H1 (cell line): ENCODE measurements around the gene TRNAU1AP. TPM values are rescaled to one million over a fixed set of nuclear protein-coding genes. Genes with fewer than 3 reads are reported as not detected.

Source experiments
- CTCF ChIA-PET: fragments of 300-600 bp; sonication (Branson Sonifier 250); formaldehyde crosslinking; loops from one replicate; lab custom pipeline; 2021; ENCODE audit not compliant: partially characterized antibody; lab: Charles Lee
- POLR2A ChIA-PET: fragments of 300-600 bp; sonication (Branson Sonifier 250); formaldehyde crosslinking; loops from one replicate; lab custom pipeline; 2021; ENCODE audit warnings: inconsistent platforms; ENCODE audit not compliant: partially characterized antibody; lab: Charles Lee
- DNase-seq, 2 experiments: peaks; one replicate each; pipeline versions ENCODE4 v3.0.0 to v3.0.0-alpha.2; 2010 to 2022; ENCODE audit warnings: low spot score in 2 of 2, low read depth in 1 of 2, mixed read lengths in 1 of 2
- FAIRE-seq: peaks from 2 replicates; lab custom pipeline; 2011; peaks lifted over from hg19 to GRCh38; lab: Jason Lieb, UNC
- H2AFZ ChIP-seq: 2 replicates; pipeline ENCODE4 v1.8.1; 2012; ENCODE audit warnings: low read length, inconsistent platforms
- H2AK5ac ChIP-seq: 2 replicates; pipeline ENCODE4 v1.6.1; 2013; ENCODE audit warnings: low read depth, low read length
- H2BK120ac ChIP-seq: replicated peaks from 2 replicates; pipeline ENCODE3; 2013; ENCODE audit warnings: low read depth, low read length, inconsistent platforms
- H2BK12ac ChIP-seq: 2 replicates; pipeline ENCODE4 v1.6.1; 2013; ENCODE audit warnings: low read depth, low read length
- H2BK15ac ChIP-seq: 2 replicates; pipeline ENCODE4 v1.6.1; 2013; ENCODE audit warnings: low read length
- H2BK20ac ChIP-seq: 2 replicates; pipeline ENCODE4 v1.6.1; 2013; ENCODE audit warnings: low read length
- H2BK5ac ChIP-seq: 2 replicates; pipeline ENCODE4 v1.6.1; 2013; ENCODE audit warnings: low read depth, low read length
- H3K14ac ChIP-seq: 2 replicates; pipeline ENCODE4 v1.6.1; 2013; ENCODE audit warnings: inconsistent platforms; ENCODE audit not compliant: insufficient read length
- H3K18ac ChIP-seq: 2 replicates; pipeline ENCODE4 v1.6.1; 2013; ENCODE audit warnings: low read length; ENCODE audit errors: extremely low read depth
- H3K23ac ChIP-seq: 2 replicates; pipeline ENCODE4 v1.6.1; 2013; ENCODE audit warnings: inconsistent platforms; ENCODE audit not compliant: insufficient read length
- H3K23me2 ChIP-seq: 2 replicates; pipeline ENCODE4 v1.6.1; 2013; ENCODE audit warnings: low read depth, low read length
- H3K27ac ChIP-seq: 2 replicates; pipeline ENCODE4 v1.6.1; 2011; ENCODE audit warnings: low read depth, low read length, inconsistent platforms
- H3K27me3 ChIP-seq, 4 experiments: replicated peaks in 1 of 4; 1 replicate in 1 of 4; 2 replicates in 3 of 4; pipeline versions ENCODE4 v1.6.1 to v1.8.1; 2011 to 2013; ENCODE audit warnings: low read length in 3 of 4, mild to moderate bottlenecking in 3 of 4, inconsistent platforms in 2 of 4, mixed read lengths in 2 of 4, moderate library complexity in 1 of 4; ENCODE audit not compliant: control insufficient read depth in 3 of 4, insufficient read depth in 3 of 4; ENCODE audit errors: extremely low read depth in 1 of 4
- H3K36me3 ChIP-seq, 4 experiments: 2 replicates each; pipeline versions ENCODE4 v1.6.1 to v1.8.1; 2011 to 2013; ENCODE audit warnings: mild to moderate bottlenecking in 4 of 4, low read length in 3 of 4, moderate library complexity in 2 of 4, control low read depth in 1 of 4, inconsistent platforms in 1 of 4; ENCODE audit not compliant: insufficient read depth in 4 of 4, control insufficient read depth in 2 of 4
- H3K4ac ChIP-seq: replicated peaks from 2 replicates; pipeline ENCODE3; 2013; ENCODE audit warnings: low read length, low read depth, mixed read lengths, inconsistent platforms; ENCODE audit not compliant: insufficient read length
- H3K4me1 ChIP-seq, 4 experiments: replicated peaks in 1 of 4; 1 replicate in 1 of 4; 2 replicates in 3 of 4; pipeline versions ENCODE4 v1.6.1 to v1.8.1; 2011 to 2013; ENCODE audit warnings: low read length in 3 of 4, inconsistent platforms in 2 of 4, mixed read lengths in 1 of 4; ENCODE audit not compliant: insufficient read depth in 4 of 4, control insufficient read depth in 3 of 4
- H3K4me2 ChIP-seq, 2 experiments: 2 replicates each; pipeline versions ENCODE4 v1.6.1 to v1.8.1; 2011 to 2013; ENCODE audit warnings: low read depth in 2 of 2, low read length in 2 of 2, control low read depth in 1 of 2, inconsistent platforms in 1 of 2, mild to moderate bottlenecking in 1 of 2; ENCODE audit not compliant: insufficient read depth in 1 of 2
- H3K4me3 ChIP-seq, 4 experiments: fragments of 200-600, 300-600 bp in 1 of 4; sonication (generic), shearing (Covaris generic), sonication (Bioruptor Twin) in 1 of 4; 2 replicates each; pipeline versions ENCODE4 v1.5.1 to v1.8.1; 2011 to 2016; ENCODE audit warnings: low read length in 4 of 4, low read depth in 3 of 4, control low read depth in 2 of 4, inconsistent platforms in 2 of 4, mild to moderate bottlenecking in 2 of 4, mixed read lengths in 1 of 4, moderate library complexity in 1 of 4; ENCODE audit not compliant: insufficient read depth in 2 of 4; ENCODE audit errors: extremely low read depth in 1 of 4
- H3K56ac ChIP-seq: replicated peaks from 2 replicates; pipeline ENCODE3; 2013; ENCODE audit warnings: low read depth, mild to moderate bottlenecking, mixed read lengths, low read length, inconsistent platforms; ENCODE audit not compliant: insufficient read length
- H3K79me1 ChIP-seq: 2 replicates; pipeline ENCODE4 v1.6.1; 2013; ENCODE audit warnings: low read depth, low read length, control low read depth
- H3K79me2 ChIP-seq, 2 experiments: 2 replicates each; pipeline versions ENCODE4 v1.6.1 to v1.8.1; 2012 to 2013; ENCODE audit warnings: low read length in 2 of 2, mild to moderate bottlenecking in 2 of 2, inconsistent platforms in 1 of 2; ENCODE audit not compliant: insufficient read depth in 2 of 2, control insufficient read depth in 1 of 2
- H3K9ac ChIP-seq, 4 experiments: replicated peaks in 1 of 4; 1 replicate in 1 of 4; 2 replicates in 3 of 4; pipeline versions ENCODE4 v1.6.1 to v1.8.1; 2011 to 2013; ENCODE audit warnings: low read depth in 3 of 4, low read length in 3 of 4, control low read depth in 2 of 4, mild to moderate bottlenecking in 2 of 4, moderate library complexity in 2 of 4, inconsistent platforms in 1 of 4; ENCODE audit errors: extremely low read depth in 1 of 4
- H3K9me3 ChIP-seq, 2 experiments: 2 replicates each; pipeline versions ENCODE4 v1.6.1 to v1.8.1; 2012 to 2013; ENCODE audit warnings: mild to moderate bottlenecking in 2 of 2, moderate library complexity in 2 of 2, control low read depth in 1 of 2, inconsistent platforms in 1 of 2, low read depth in 1 of 2, low read length in 1 of 2, mixed read lengths in 1 of 2; ENCODE audit not compliant: insufficient read depth in 2 of 2
- H4K20me1 ChIP-seq, 2 experiments: replicated peaks in 1 of 2; 2 replicates each; pipeline versions ENCODE3 to v1.8.1; 2011 to 2013; ENCODE audit warnings: inconsistent platforms in 2 of 2, low read length in 2 of 2, mild to moderate bottlenecking in 1 of 2; ENCODE audit not compliant: insufficient read depth in 2 of 2, control insufficient read depth in 1 of 2
- H4K5ac ChIP-seq: 2 replicates; pipeline ENCODE4 v1.6.1; 2013; ENCODE audit warnings: low read length, low read depth, mixed read lengths, inconsistent platforms; ENCODE audit not compliant: insufficient read length
- H4K8ac ChIP-seq: 2 replicates; pipeline ENCODE4 v1.8.0; 2013; ENCODE audit warnings: mild to moderate bottlenecking, moderate library complexity, low read length, inconsistent platforms; ENCODE audit not compliant: insufficient read depth; ENCODE audit errors: extremely low read depth
- H4K91ac ChIP-seq: replicated peaks from 2 replicates; pipeline ENCODE3; 2013; ENCODE audit warnings: low read length, mixed read lengths, inconsistent platforms; ENCODE audit not compliant: insufficient read length
- CTBP2 ChIP-seq: IDR thresholded peaks from 2 replicates; pipeline ENCODE4 v1.7.0; 2011; ENCODE audit warnings: borderline replicate concordance, mild to moderate bottlenecking, moderate library complexity, mixed read lengths, low read length; ENCODE audit not compliant: insufficient read depth, insufficient read length
- HDAC6 ChIP-seq: IDR thresholded peaks from one replicate; pipeline ENCODE4 v1.7.1; 2012; ENCODE audit warnings: low read depth, mild to moderate bottlenecking, inconsistent platforms, low read length, moderate library complexity
- KDM1A ChIP-seq: fragments of 200-600, 300-600 bp; sonication (generic); IDR thresholded peaks from 2 replicates; pipeline ENCODE4 v1.7.1; 2016; ENCODE audit warnings: mild to moderate bottlenecking, low read length, borderline replicate concordance
- RAD21 ChIP-seq, 2 experiments: IDR thresholded peaks in 1 of 2; conservative IDR thresholded peaks in 1 of 2; 2 replicates each; pipeline ENCODE4 v1.6.1; 2011; ENCODE audit warnings: low read depth in 2 of 2, low read length in 2 of 2, improper control_type of control experiment in 1 of 2, inconsistent platforms in 1 of 2, mild to moderate bottlenecking in 1 of 2, moderate library complexity in 1 of 2
- SP1 ChIP-seq: IDR thresholded peaks from 2 replicates; pipeline ENCODE4 v1.6.1; 2011; ENCODE audit warnings: low read depth, low read length
- SRF ChIP-seq: IDR thresholded peaks from 2 replicates; pipeline ENCODE4 v1.6.1; 2011; ENCODE audit warnings: mild to moderate bottlenecking, low read depth, low read length, moderate library complexity
- WGBS, 2 experiments: shearing (Covaris generic) in 1 of 2; methylation state at CpG; one replicate each; pipeline versions ENCODE4 v1.1.6 to v1.1.7; 2013 to 2015; ENCODE audit warnings: low lambda C conversion rate in 2 of 2, mixed read lengths in 2 of 2, inconsistent platforms in 1 of 2, low coverage in 1 of 2, missing lambda C conversion rate in 1 of 2; ENCODE audit not compliant: insufficient replicate concordance in 2 of 2, insufficient coverage in 1 of 2, insufficient read length in 1 of 2; ENCODE audit errors: extremely low coverage in 1 of 2, missing lambda C conversion rate in 1 of 2; 5-methylcytosine and 5-hydroxymethylcytosine counted together
- polyA plus RNA-seq, 7 experiments: library from polyadenylated mRNA; depleted of rRNA in 3 of 7; stranded (reverse) in 5 of 7; unstranded in 2 of 7; fragments of >200 nt in 5 of 7; fragments of 200-250 nt in 2 of 7; gene quantifications; 1 replicate in 5 of 7; 2 replicates in 1 of 7; 4 replicates in 1 of 7; pipeline versions ENCODE4 v1.2.1 to v1.2.3, GENCODE V29; 2011 to 2013; ENCODE audit warnings: missing spikeins in 2 of 7, mixed read lengths in 2 of 7
- total RNA-seq: library from RNA; stranded (reverse); fragmentation: NEBNext Ultra II Directional; extraction: Animal tissue kit (Norgen Biotek cat#: 25700); gene quantifications from 2 replicates; pipeline ENCODE4 v1.2.1, GENCODE V29; 2021
- TF ChIP-seq, protein P1 (sequence below), 3 experiments: IDR thresholded peaks; 1 replicate in 2 of 3; 2 replicates in 1 of 3; pipeline versions ENCODE4 v1.5.1 to v1.6.1; 2011; ENCODE audit warnings: low read length in 3 of 3, mild to moderate bottlenecking in 3 of 3, inconsistent platforms in 2 of 3, low read depth in 1 of 3, moderate library complexity in 1 of 3; ENCODE audit not compliant: insufficient read depth in 1 of 3; ENCODE audit errors: control extremely low read depth in 1 of 3

Gene TRNAU1AP
- total and polyA plus RNA-seq, 2 of the 8 experiments (the other 6 are each of a cell fraction or from before 2014, with no cell fraction given) = 35.2 to 37.1 TPM

GRCh38 chr1:28602536-28603439, 49.9 kb downstream of the TRNAU1AP start:
- H3K79me1 ChIP-seq = no peaks in the 10 kb centered on the region
- H3K23ac ChIP-seq = no peak overlapping the region
- 0 out of 2 replicates have a peak overlapping the region, but pooled peaks have one; percentile 71 for H2BK5ac ChIP-seq
- no peak overlapping the region for H3K4me3 ChIP-seq
- H3K18ac ChIP-seq = no peak overlapping the region
- peaks cover 0 to 17% (median 5%) of the 10 kb centered on the region in 4 experiments; a peak in 5 of 8 replicates for H3K36me3 ChIP-seq
- no peaks in the 10 kb centered on the region for H3K79me2 ChIP-seq
- no peak overlapping the region for H2BK20ac ChIP-seq
- no peak overlapping the region; the same call in 1 of the 2 replicates for H3K27ac ChIP-seq
- H3K9ac ChIP-seq = no peak overlapping the region
- ChIA-PET POLR2A (interaction anchor here (0.6 to 21.8 kb wide), 12 partner anchors 9 to 272 kb away, joined by 3 to 473 read pairs (median 4); partner anchors contain the start of genes RCC1, TAF12, TRNAU1AP and YTHDF2), CTCF (interaction anchor here (0.5 to 6.9 kb wide), 35 partner anchors 9 to 660 kb away, joined by 3 to 73 read pairs (median 4); partner anchors contain the start of genes RAB42 and TRNAU1AP)
- peak overlapping the region; percentile 32; the same call in 1 of the 2 replicates for H2AK5ac ChIP-seq
- H3K27me3 ChIP-seq = no peaks in the 10 kb centered on the region
- no peak overlapping the region; the same call in 1 of the 2 replicates for H2BK12ac ChIP-seq
- H2AFZ ChIP-seq = no peak overlapping the region
- H4K5ac ChIP-seq = no peak overlapping the region
- no peak overlapping the region for H3K4me2 ChIP-seq
- WGBS, 2 experiments = 85% methylated on average over 13 of the region's 15 CpGs; no CpG with 5 or more reads in 1 of the 2 experiments
- H2BK15ac ChIP-seq = no peak overlapping the region
- H2BK120ac ChIP-seq = no peak overlapping the region
- peak in 1 of 2 experiments; percentile 63 for DNase-seq
- no peaks in the 10 kb centered on the region for H3K23me2 ChIP-seq
- FAIRE-seq = peak; percentile 39
- H4K91ac ChIP-seq = no peak overlapping the region
- H3K9me3 ChIP-seq = no peaks in the 10 kb centered on the region
- 0 out of 7 replicates have a peak, but pooled peaks cover 0 to 2% (median 0%) of the 10 kb centered on the region in 4 experiments for H3K4me1 ChIP-seq
- no peak overlapping the region for H3K56ac ChIP-seq
- H4K20me1 ChIP-seq = no peaks in the 10 kb centered on the region
- H3K14ac ChIP-seq = no peak overlapping the region
- no peak overlapping the region for H4K8ac ChIP-seq
- no peak overlapping the region for H3K4ac ChIP-seq
- TF ChIP-seq RAD21 (IDR thresholded peaks at IDR 0.05 in 1 of 2, conservative IDR thresholded peaks at IDR 0.05 in 1 of 2; ENCODE audit: low read depth in 2 of 2, low read length in 2 of 2) = peak; percentile 89 to 92
- TF ChIP-seq SRF = no peak
- TF ChIP-seq, protein P1, sequence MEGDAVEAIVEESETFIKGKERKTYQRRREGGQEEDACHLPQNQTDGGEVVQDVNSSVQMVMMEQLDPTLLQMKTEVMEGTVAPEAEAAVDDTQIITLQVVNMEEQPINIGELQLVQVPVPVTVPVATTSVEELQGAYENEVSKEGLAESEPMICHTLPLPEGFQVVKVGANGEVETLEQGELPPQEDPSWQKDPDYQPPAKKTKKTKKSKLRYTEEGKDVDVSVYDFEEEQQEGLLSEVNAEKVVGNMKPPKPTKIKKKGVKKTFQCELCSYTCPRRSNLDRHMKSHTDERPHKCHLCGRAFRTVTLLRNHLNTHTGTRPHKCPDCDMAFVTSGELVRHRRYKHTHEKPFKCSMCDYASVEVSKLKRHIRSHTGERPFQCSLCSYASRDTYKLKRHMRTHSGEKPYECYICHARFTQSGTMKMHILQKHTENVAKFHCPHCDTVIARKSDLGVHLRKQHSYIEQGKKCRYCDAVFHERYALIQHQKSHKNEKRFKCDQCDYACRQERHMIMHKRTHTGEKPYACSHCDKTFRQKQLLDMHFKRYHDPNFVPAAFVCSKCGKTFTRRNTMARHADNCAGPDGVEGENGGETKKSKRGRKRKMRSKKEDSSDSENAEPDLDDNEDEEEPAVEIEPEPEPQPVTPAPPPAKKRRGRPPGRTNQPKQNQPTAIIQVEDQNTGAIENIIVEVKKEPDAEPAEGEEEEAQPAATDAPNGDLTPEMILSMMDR (IDR thresholded peaks at IDR 0.05; ENCODE audit: control extremely low read depth in 1 of 3, insufficient read depth in 1 of 3, low read depth in 1 of 3, low read length in 3 of 3) = peak in 2 of 3 experiments; percentile 72; a peak in 3 of 4 replicates
- TF ChIP-seq HDAC6 = no peak
- TF ChIP-seq CTBP2 = no peak
- no peak for TF ChIP-seq SP1
- no peak for TF ChIP-seq KDM1A
